Upper lobe of left lung (tissue), 6 donors: ENCODE data around the gene MYL12B. TPM values are rescaled to one million over a fixed set of nuclear protein-coding genes. Genes with fewer than 3 reads are reported as not detected.
A peak's percentile ranks its signal among the peaks of the same experiment; 100 is the strongest.

Source experiments
- ATAC-seq, 2 donors: fragments of 200-7000 bp; cut with Tn5 transposase; one replicate each; pipeline ENCODE4 v1.9.1; 2022; ENCODE audit warnings: mild to moderate bottlenecking in 2 of 2, moderate library complexity in 2 of 2; ENCODE audit not compliant: low FRiP score in 2 of 2
- DNase-seq, 2 donors: peaks; one replicate each; pipeline ENCODE4 v3.0.0-alpha.2; 2019 to 2020
- H3K27ac ChIP-seq, 4 donors: fragments of 200-600 bp; sonication (generic); one replicate each; pipeline ENCODE4 v1.5.1; 2016 to 2019
- H3K27me3 ChIP-seq, 4 donors: fragments of 200-600 bp; sonication (generic); one replicate each; pipeline ENCODE4 v1.5.1; 2017 to 2019
- H3K36me3 ChIP-seq, 4 donors: fragments of 200-600 bp; sonication (generic); one replicate each; pipeline ENCODE4 v1.5.1; 2016 to 2019
- H3K4me1 ChIP-seq, 4 donors: fragments of 200-600 bp; sonication (generic); one replicate each; pipeline ENCODE4 v1.5.1; 2018 to 2019
- H3K4me3 ChIP-seq, 4 donors: fragments of 200-600 bp; sonication (generic); one replicate each; pipeline ENCODE4 v1.5.1; 2017 to 2019; ENCODE audit warnings: mild to moderate bottlenecking in 2 of 4, moderate library complexity in 1 of 4
- H3K9me3 ChIP-seq, 4 donors: fragments of 200-600 bp; sonication (generic); one replicate each; pipeline ENCODE4 v1.5.1; 2018 to 2019
- EP300 ChIP-seq, 4 donors: sonication (generic); formaldehyde crosslinking; IDR thresholded peaks; one replicate each; pipeline ENCODE4 v1.5.1; 2017; ENCODE audit warnings: antibody characterized with exemption in 4 of 4, control low read depth in 2 of 4
- POLR2A ChIP-seq, 4 donors: fragments of 450-650 bp; IDR thresholded peaks; one replicate each; pipeline ENCODE4 v1.5.1; 2016 to 2017; ENCODE audit warnings: antibody characterized with exemption in 4 of 4, mild to moderate bottlenecking in 2 of 4
- POLR2AphosphoS5 ChIP-seq, 2 donors: sonication (generic); formaldehyde crosslinking; IDR thresholded peaks; one replicate each; pipeline ENCODE4 v1.5.1; 2017; ENCODE audit warnings: antibody characterized with exemption in 2 of 2
- WGBS, 2 donors: methylation state at CpG; one replicate each; pipeline ENCODE4 v1.1.5; 2017 to 2018; 5-methylcytosine and 5-hydroxymethylcytosine counted together
- total RNA-seq, 6 donors: library from RNA; depleted of rRNA in 4 of 6; stranded (reverse); fragments of >200 nt in 4 of 6; gene quantifications; one replicate each; pipeline versions ENCODE4 v1.1.0 to v1.2.1, GENCODE V29; 2016 to 2021
- TF ChIP-seq, protein P1 (sequence below), 6 experiments: fragments of 450-650 bp in 4 of 6; fragments of 200-600 bp in 2 of 6; sonication (generic) in 2 of 6; IDR thresholded peaks; one replicate each; pipeline ENCODE4 v1.5.1; 2016 to 2019; ENCODE audit warnings: antibody characterized with exemption in 6 of 6
- donor health status: DM: no; HTN: no; CAD: no; lungs with moderate emphysema.
- donor health status: DM: no; HTN: yes; CAD: no; lungs with severe emphysema.

The MYL12B gene
- total RNA-seq, 6 donors from 2014 or later, result 93.2 to 451 (median 361) TPM

DNA sequence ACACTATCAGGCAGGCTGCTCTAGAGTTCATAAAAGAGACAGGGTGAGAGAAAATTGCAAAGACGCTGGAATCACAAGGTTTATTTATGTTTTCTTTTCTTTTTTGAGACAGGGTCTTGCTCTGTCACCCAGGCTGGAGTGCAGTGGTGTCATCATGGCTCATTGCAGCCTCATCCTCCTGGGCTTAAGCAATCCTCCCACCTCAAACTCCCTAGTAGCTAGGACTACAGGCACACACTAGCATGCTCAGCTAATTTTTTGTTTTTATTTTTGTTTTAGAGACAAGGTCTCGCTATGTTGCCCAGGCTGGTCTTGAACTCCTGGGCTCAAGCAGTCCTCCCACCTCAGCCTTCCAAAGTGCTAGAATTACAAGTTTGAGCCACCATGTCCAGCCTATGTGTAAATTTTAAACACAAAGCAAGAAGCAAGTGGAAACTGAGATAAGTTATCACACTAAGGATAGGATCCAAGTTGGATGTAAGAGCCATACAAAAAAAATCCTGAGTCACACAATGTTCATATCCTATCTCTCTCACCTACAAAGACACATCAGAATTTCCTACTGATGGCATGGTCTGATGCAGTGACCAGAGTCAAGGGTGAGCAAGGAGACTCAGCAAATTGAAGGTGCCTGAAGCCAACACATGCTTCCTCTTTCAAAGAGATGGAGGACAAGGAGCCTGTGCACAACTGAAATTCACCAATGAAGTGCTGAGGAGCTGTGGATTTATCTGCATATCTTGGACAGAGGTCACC is 31.4 kb downstream of the MYL12B start:
- Histone ChIP-seq H3K27me3 (no peaks in the 10 kb centered on the region), H3K9me3 (no peaks in the 10 kb centered on the region), H3K36me3 (no peaks in the 10 kb centered on the region), H3K4me1 (peaks cover 5 to 10% (median 8%) of the 10 kb centered on the region in 4 donors), H3K4me3 (no peak overlapping the region), H3K27ac (no peak overlapping the region)
- ATAC-seq (no peak), DNase-seq (no peak)
- WGBS, 2 donors, result 86 to 91% methylated on average over 2 of the region's 2 CpGs
- TF ChIP-seq EP300 (IDR thresholded peaks at IDR 0.05), result no peak
- TF ChIP-seq POLR2AphosphoS5 (IDR thresholded peaks at IDR 0.05), result no peak
- TF ChIP-seq, protein P1, sequence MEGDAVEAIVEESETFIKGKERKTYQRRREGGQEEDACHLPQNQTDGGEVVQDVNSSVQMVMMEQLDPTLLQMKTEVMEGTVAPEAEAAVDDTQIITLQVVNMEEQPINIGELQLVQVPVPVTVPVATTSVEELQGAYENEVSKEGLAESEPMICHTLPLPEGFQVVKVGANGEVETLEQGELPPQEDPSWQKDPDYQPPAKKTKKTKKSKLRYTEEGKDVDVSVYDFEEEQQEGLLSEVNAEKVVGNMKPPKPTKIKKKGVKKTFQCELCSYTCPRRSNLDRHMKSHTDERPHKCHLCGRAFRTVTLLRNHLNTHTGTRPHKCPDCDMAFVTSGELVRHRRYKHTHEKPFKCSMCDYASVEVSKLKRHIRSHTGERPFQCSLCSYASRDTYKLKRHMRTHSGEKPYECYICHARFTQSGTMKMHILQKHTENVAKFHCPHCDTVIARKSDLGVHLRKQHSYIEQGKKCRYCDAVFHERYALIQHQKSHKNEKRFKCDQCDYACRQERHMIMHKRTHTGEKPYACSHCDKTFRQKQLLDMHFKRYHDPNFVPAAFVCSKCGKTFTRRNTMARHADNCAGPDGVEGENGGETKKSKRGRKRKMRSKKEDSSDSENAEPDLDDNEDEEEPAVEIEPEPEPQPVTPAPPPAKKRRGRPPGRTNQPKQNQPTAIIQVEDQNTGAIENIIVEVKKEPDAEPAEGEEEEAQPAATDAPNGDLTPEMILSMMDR (IDR thresholded peaks at IDR 0.05), result no peak
- no peak for TF ChIP-seq POLR2A (IDR thresholded peaks at IDR 0.05)

GRCh38 chr18:3294435-3295080 is 32.6 kb downstream of the MYL12B start:
- Histone ChIP-seq H3K27ac (no peak overlapping the region), H3K4me1 (peaks cover 5 to 10% (median 8%) of the 10 kb centered on the region in 4 donors), H3K9me3 (no peaks in the 10 kb centered on the region), H3K36me3 (no peaks in the 10 kb centered on the region), H3K27me3 (no peaks in the 10 kb centered on the region), H3K4me3 (no peak overlapping the region)
- WGBS, 2 donors, result 72 to 88% methylated on average over 3 of the region's 3 CpGs
- DNase-seq (no peak), ATAC-seq (no peak)
- TF ChIP-seq POLR2AphosphoS5 (IDR thresholded peaks at IDR 0.05) (no peak), POLR2A (IDR thresholded peaks at IDR 0.05) (no peak), EP300 (IDR thresholded peaks at IDR 0.05) (no peak)
- TF ChIP-seq, protein P1 (IDR thresholded peaks at IDR 0.05), result no peak

GRCh38 chr18:3297025-3297984 is 35.4 kb downstream of the MYL12B start:
- TF ChIP-seq, protein P1 (IDR thresholded peaks at IDR 0.05), result peak in 5 of 6 experiments; percentile 22 to 67 (median 47)
- peak; percentile 40 to 45 for TF ChIP-seq POLR2AphosphoS5 (IDR thresholded peaks at IDR 0.05)
- no peak for TF ChIP-seq EP300 (IDR thresholded peaks at IDR 0.05)
- peak in 2 of 4 donors; percentile 46 to 59 for TF ChIP-seq POLR2A (IDR thresholded peaks at IDR 0.05)
- WGBS, 2 donors, result 0 to 13% methylated on average over 10 to 17 of the region's 18 CpGs
- Histone ChIP-seq H3K4me1 (peaks cover 5 to 10% (median 8%) of the 10 kb centered on the region in 4 donors), H3K36me3 (no peaks in the 10 kb centered on the region), H3K27me3 (no peaks in the 10 kb centered on the region), H3K4me3 (peak overlapping the region; percentile 47 to 83 (median 64)), H3K27ac (peak overlapping the region; percentile 58 to 75 (median 66)), H3K9me3 (no peaks in the 10 kb centered on the region)
- ATAC-seq (peak; percentile 94 to 96), DNase-seq (peak; percentile 61 to 96)

DNA sequence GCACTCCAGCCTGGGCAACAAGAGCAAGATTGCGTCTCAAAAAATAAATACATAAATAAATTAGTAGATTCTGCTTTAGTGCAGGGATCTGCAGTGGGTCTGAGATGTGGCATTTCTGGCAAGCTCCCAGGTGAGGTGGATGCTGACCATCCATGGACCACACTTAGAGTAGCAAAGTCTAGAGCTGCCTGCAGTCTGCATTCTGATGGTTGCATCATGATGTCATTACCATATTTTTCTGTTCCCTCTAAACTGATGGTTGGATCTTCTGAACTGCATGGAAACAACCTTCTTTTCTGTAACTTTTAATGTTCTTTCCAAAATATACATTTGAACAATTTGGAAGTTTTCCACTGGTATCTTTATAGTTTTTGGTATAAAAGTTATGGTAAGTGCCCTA is 42.9 kb downstream of the MYL12B start:
- H3K36me3 ChIP-seq, result no peaks in the 10 kb centered on the region
- H3K9me3 ChIP-seq, result no peaks in the 10 kb centered on the region
- 100% methylated on average over 1 of the region's 1 CpG for WGBS, 2 donors
- H3K27ac ChIP-seq, result no peak overlapping the region
- DNase-seq (no peak), ATAC-seq (no peak)
- TF ChIP-seq POLR2AphosphoS5 (IDR thresholded peaks at IDR 0.05) (no peak), EP300 (IDR thresholded peaks at IDR 0.05) (no peak), POLR2A (IDR thresholded peaks at IDR 0.05) (no peak)
- TF ChIP-seq, protein P1 (IDR thresholded peaks at IDR 0.05), result no peak
- no peaks in the 10 kb centered on the region for H3K27me3 ChIP-seq
- no peaks in the 10 kb centered on the region for H3K4me1 ChIP-seq
- H3K4me3 ChIP-seq, result no peak overlapping the region
